Bone marrow (tissue), 2 donors: ENCODE data around the gene KCNB1.

Experiments used
- DNase-seq, 2 donors: peaks; one replicate each; lab custom pipeline; 2025; lab: John Stamatoyannopoulos, UW

The KCNB1 gene

GRCh38 chr20:49351775-49352174 lies 130.7 kb downstream of the KCNB1 start:
- DNase-seq, result no peak

GRCh38 chr20:49349694-49350252 lies 132.7 kb downstream of the KCNB1 start:
- DNase-seq, result no peak

- no peak for DNase-seq
Measured at GRCh38 chr20:49349078-49349477, 133.4 kb downstream of the KCNB1 start.

GRCh38 chr20:49348563-49348962 lies 133.9 kb downstream of the KCNB1 start:
- no peak for DNase-seq

- no peak for DNase-seq
Measured at GRCh38 chr20:49347156-49347555, 135.3 kb downstream of the KCNB1 start.

- no peak for DNase-seq
Measured at GRCh38 chr20:49346682-49347081, 135.8 kb downstream of the KCNB1 start.

- no peak for DNase-seq
Measured at GRCh38 chr20:49345524-49345923, 136.9 kb downstream of the KCNB1 start.

- no peak for DNase-seq
Measured at GRCh38 chr20:49344975-49345374, 137.5 kb downstream of the KCNB1 start.

- DNase-seq, result no peak
Measured at GRCh38 chr20:49344140-49344539, 138.3 kb downstream of the KCNB1 start.

- no peak for DNase-seq
Measured at GRCh38 chr20:49343246-49343645, 139.2 kb downstream of the KCNB1 start.

GRCh38 chr20:49340161-49340966 lies 142.1 kb downstream of the KCNB1 start:
- no peak for DNase-seq

GRCh38 chr20:49339123-49339522 lies 143.3 kb downstream of the KCNB1 start:
- no peak for DNase-seq

- DNase-seq, result no peak
Measured at GRCh38 chr20:49338061-49338460, 144.4 kb downstream of the KCNB1 start.

- no peak for DNase-seq
Measured at GRCh38 chr20:49337357-49337756, 145.1 kb downstream of the KCNB1 start.

GRCh38 chr20:49336786-49337185 lies 145.7 kb downstream of the KCNB1 start:
- no peak for DNase-seq

- no peak for DNase-seq
Measured at GRCh38 chr20:49335476-49335875, 147.0 kb downstream of the KCNB1 start.

- DNase-seq, result no peak
Measured at GRCh38 chr20:49330701-49331615, 151.5 kb downstream of the KCNB1 start.

GRCh38 chr20:49328790-49329189 lies 153.7 kb downstream of the KCNB1 start:
- DNase-seq, result no peak

GRCh38 chr20:49326026-49326425 lies 156.4 kb downstream of the KCNB1 start:
- DNase-seq, result no peak

- no peak for DNase-seq
Measured at GRCh38 chr20:49324306-49324705, 158.2 kb downstream of the KCNB1 start.

GRCh38 chr20:49323622-49324238 lies 158.7 kb downstream of the KCNB1 start:
- peak; percentile 23 to 83 for DNase-seq

- no peak for DNase-seq
Measured at GRCh38 chr20:49320460-49320859, 162.0 kb downstream of the KCNB1 start.
